Mesendoderm (in vitro differentiated cells): ENCODE data around the gene TMEM204.
A peak's percentile ranks its signal among the peaks of the same experiment; 100 is the strongest.

Experiments
- DNase-seq: peaks from one replicate; pipeline ENCODE4 v3.0.0; 2013
- H2AK5ac ChIP-seq: 2 replicates; pipeline ENCODE4 v1.6.1; 2013; ENCODE audit warnings: low read length, inconsistent platforms
- H2BK120ac ChIP-seq: 2 replicates; pipeline ENCODE4 v1.6.1; 2013; ENCODE audit warnings: low read depth, mild to moderate bottlenecking, low read length, moderate library complexity, mixed read lengths
- H2BK15ac ChIP-seq: replicated peaks from 2 replicates; pipeline ENCODE4 v1.6.1; 2013; ENCODE audit warnings: low read depth, mild to moderate bottlenecking, moderate library complexity
- H2BK5ac ChIP-seq: 2 replicates; pipeline ENCODE4 v1.6.1; 2013; ENCODE audit warnings: low read length, inconsistent platforms
- H3K18ac ChIP-seq: 2 replicates; pipeline ENCODE4 v1.6.1; 2013; ENCODE audit warnings: mild to moderate bottlenecking, low read length, mixed read lengths
- H3K23ac ChIP-seq: one replicate; pipeline ENCODE4 v1.6.1; 2013; ENCODE audit warnings: low read length
- H3K27ac ChIP-seq: 2 replicates; pipeline ENCODE4 v1.5.1; 2013; ENCODE audit warnings: low read depth, mild to moderate bottlenecking, inconsistent platforms, low read length, moderate library complexity
- H3K27me3 ChIP-seq: 2 replicates; pipeline ENCODE4 v1.6.1; 2013; ENCODE audit warnings: low read length, control low read depth, mild to moderate bottlenecking, inconsistent platforms; ENCODE audit not compliant: insufficient read depth, poor library complexity
- H3K36me3 ChIP-seq: 2 replicates; pipeline ENCODE4 v1.6.1; 2013; ENCODE audit warnings: low read length, inconsistent platforms; ENCODE audit not compliant: control insufficient read depth, insufficient read depth
- H3K4ac ChIP-seq: one replicate; pipeline ENCODE4 v1.6.1; 2013; ENCODE audit warnings: low read depth, mild to moderate bottlenecking, low read length, moderate library complexity
- H3K4me1 ChIP-seq: 2 replicates; pipeline ENCODE4 v1.6.1; 2013; ENCODE audit warnings: low read depth, low read length, inconsistent platforms; ENCODE audit not compliant: control insufficient read depth
- H3K4me2 ChIP-seq: 2 replicates; pipeline ENCODE4 v1.6.1; 2013; ENCODE audit warnings: low read length
- H3K4me3 ChIP-seq: 2 replicates; pipeline ENCODE4 v1.5.1; 2013; ENCODE audit warnings: mild to moderate bottlenecking, low read length
- H3K56ac ChIP-seq: one replicate; pipeline ENCODE4 v1.6.1; 2013; ENCODE audit warnings: low read length
- H3K79me1 ChIP-seq: 2 replicates; pipeline ENCODE4 v1.6.1; 2013; ENCODE audit warnings: low read length, inconsistent platforms
- H3K79me2 ChIP-seq: 2 replicates; pipeline ENCODE4 v1.6.1; 2013; ENCODE audit warnings: mild to moderate bottlenecking, low read length; ENCODE audit not compliant: control insufficient read depth, insufficient read depth
- H3K9ac ChIP-seq: 2 replicates; pipeline ENCODE4 v1.6.1; 2013; ENCODE audit warnings: low read length, inconsistent platforms
- H4K5ac ChIP-seq: one replicate; pipeline ENCODE4 v1.6.1; 2013; ENCODE audit warnings: low read length
- H4K8ac ChIP-seq: one replicate; pipeline ENCODE4 v1.6.1; 2013; ENCODE audit warnings: low read depth, mild to moderate bottlenecking, control low read depth, low read length, moderate library complexity
- WGBS: extraction: QIAGEN DNeasy Blood & Tissue Kit; methylation state at CpG from one replicate; pipeline ENCODE4 v1.1.7; 2013; ENCODE audit warnings: low lambda C conversion rate, missing lambda C conversion rate; ENCODE audit not compliant: insufficient coverage; ENCODE audit errors: extremely low coverage; 5-methylcytosine and 5-hydroxymethylcytosine counted together

TMEM204 gene

DNA sequence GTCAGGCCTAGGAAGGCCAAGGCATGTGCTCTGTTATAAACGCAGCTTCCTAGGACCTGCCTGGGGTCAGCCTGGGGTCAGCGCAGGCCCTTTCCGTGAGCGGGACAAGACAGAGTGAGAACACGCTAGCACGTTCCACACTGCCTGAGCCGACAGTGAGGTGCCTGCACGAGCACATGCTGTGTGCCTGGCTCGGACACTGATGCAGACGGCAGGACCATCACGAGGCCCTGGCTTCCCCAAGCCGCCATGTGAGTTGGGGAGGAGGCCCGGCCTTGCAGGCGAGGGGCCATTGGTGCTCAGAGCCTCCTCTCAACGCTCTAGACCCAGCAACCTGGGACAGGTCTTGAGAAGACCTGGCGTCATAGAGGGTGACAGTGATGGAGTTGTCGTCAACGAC lies 9.1 kb downstream of the TMEM204 start:
- no peak for DNase-seq
- Histone ChIP-seq H2BK15ac (no peak overlapping the region), H3K27ac (no peak overlapping the region), H3K4me3 (no peak overlapping the region), H4K8ac (no peak overlapping the region), H3K23ac (peak overlapping the region; percentile 45), H3K79me1 (no peaks in the 10 kb centered on the region), H2BK5ac (no peak overlapping the region), H4K5ac (no peak overlapping the region), H3K18ac (no peak overlapping the region), H3K4ac (no peak overlapping the region), H2BK120ac (no peak overlapping the region), H3K56ac (no peak overlapping the region), H3K4me1 (no peaks in the 10 kb centered on the region), H3K27me3 (no peaks in the 10 kb centered on the region), H3K9ac (no peak overlapping the region), H3K79me2 (no peaks in the 10 kb centered on the region), H2AK5ac (no peak overlapping the region), H3K4me2 (no peak overlapping the region), H3K36me3 (no peaks in the 10 kb centered on the region)
- no CpG with 5 or more reads among the region's 18 CpGs for WGBS

DNA sequence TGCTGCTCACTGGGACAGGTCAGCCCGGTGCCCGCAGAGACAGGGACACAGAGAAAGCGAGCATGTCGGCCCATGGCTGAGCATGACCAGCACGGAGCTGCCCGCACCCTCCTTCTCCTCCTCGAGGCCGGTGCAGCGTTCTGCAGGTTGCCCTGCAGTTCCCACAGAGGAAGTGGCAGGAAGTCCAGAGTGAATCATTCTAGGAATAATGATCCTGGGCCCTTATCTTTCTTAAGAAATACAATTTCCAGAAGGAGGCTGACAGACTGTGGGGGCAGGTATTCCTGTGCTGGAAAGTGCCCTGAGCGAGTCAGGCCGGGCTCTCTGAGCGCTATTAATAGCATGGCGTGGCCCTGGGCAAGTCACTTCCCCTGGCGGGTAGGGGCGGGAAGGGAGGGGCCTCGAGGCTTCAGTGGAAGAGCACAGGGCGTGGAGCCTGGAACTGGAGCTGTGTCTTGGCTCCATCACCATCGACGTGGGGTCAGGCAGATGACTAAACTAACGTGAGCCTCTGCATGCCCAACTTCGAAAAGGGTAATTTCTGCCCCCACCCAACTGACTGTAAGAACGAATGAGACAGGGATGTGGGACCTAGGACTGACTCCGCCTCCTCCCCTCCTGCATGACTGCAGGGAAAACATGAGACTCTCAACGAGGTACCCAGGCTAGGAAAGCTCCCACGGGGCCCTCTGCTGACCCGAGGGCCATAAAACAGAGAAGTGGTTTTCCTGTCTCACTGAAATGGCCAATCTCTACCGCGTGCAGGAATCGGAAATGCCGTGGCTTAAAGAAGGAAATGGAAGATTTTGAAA lies 9.8 kb downstream of the TMEM204 start:
- Histone ChIP-seq H2BK5ac (no peak overlapping the region), H3K9ac (no peak overlapping the region), H3K36me3 (no peaks in the 10 kb centered on the region), H3K4me1 (no peaks in the 10 kb centered on the region), H4K5ac (no peak overlapping the region), H3K56ac (no peak overlapping the region), H3K18ac (no peak overlapping the region), H2AK5ac (no peak overlapping the region), H3K4ac (no peak overlapping the region), H3K27me3 (no peaks in the 10 kb centered on the region), H3K4me3 (no peak overlapping the region), H3K79me1 (no peaks in the 10 kb centered on the region), H3K79me2 (no peaks in the 10 kb centered on the region), H3K4me2 (no peak overlapping the region), H2BK120ac (no peak overlapping the region), H3K27ac (no peak overlapping the region), H3K23ac (no peak overlapping the region), H2BK15ac (no peak overlapping the region), H4K8ac (no peak overlapping the region)
- DNase-seq, result peak; percentile 71
- WGBS, result no CpG with 5 or more reads among the region's 30 CpGs

DNA sequence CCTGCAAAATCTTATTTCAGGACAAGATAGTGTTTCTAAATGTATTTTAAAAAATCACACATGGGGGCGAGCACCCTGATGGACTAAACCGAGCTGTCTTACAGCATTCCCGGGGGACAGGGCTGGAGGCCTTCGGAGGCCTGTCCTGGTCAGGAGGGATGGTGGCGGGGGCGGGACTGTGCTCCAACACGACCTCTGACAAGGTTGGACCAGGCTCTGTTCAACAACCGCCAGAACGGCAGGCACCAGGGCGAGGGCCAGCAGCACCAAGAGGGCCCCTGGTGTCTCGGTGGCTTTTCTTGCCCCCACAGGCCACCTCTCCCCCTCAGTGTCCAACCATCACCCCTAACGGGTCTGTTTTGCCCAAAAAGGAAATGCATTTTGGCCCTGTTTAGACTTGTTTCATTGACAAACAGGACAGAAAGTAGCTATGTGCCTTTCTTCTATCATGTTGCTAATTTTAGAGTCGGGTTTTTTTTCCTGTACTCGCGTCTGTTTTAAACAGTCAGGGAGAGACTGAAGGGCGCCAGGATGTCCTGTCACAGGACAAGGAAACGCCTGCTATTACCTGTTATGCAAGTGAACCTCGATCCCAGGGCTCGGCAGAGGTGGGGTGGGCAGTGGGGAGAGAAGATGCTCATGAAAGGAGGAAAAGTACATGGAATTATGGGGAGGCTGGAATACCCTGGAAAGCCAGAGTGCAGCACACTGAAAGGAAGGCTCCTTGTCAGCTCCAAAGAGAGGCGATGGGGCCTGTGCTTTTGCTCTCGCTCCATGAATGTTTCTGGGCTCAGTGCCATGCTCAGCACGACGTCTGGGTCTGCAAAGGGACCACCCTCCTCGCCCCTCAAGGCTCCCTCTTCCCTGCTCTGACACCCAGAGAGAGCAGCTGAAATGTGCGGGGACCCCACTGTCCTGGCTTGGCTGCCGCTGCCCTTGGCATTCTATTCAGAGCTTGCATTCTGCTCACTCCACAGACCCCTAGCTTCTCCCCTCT lies 11.9 kb downstream of the TMEM204 start:
- H2BK15ac ChIP-seq, result no peak overlapping the region
- WGBS, result no CpG with 5 or more reads among the region's 26 CpGs
- no peak overlapping the region for H3K27ac ChIP-seq
- no peaks in the 10 kb centered on the region for H3K27me3 ChIP-seq
- no peaks in the 10 kb centered on the region for H3K36me3 ChIP-seq
- H3K79me1 ChIP-seq, result no peaks in the 10 kb centered on the region
- H3K18ac ChIP-seq, result no peak overlapping the region
- no peak overlapping the region for H2AK5ac ChIP-seq
- no peak overlapping the region for H2BK5ac ChIP-seq
- H4K5ac ChIP-seq, result no peak overlapping the region
- no peak overlapping the region for H3K4ac ChIP-seq
- no peaks in the 10 kb centered on the region for H3K79me2 ChIP-seq
- H3K4me3 ChIP-seq, result no peak overlapping the region
- H2BK120ac ChIP-seq, result no peak overlapping the region
- H4K8ac ChIP-seq, result no peak overlapping the region
- H3K4me1 ChIP-seq, result no peaks in the 10 kb centered on the region
- no peak overlapping the region for H3K9ac ChIP-seq
- no peak overlapping the region for H3K56ac ChIP-seq
- H3K23ac ChIP-seq, result no peak overlapping the region
- H3K4me2 ChIP-seq, result no peak overlapping the region
- no peak for DNase-seq

DNA sequence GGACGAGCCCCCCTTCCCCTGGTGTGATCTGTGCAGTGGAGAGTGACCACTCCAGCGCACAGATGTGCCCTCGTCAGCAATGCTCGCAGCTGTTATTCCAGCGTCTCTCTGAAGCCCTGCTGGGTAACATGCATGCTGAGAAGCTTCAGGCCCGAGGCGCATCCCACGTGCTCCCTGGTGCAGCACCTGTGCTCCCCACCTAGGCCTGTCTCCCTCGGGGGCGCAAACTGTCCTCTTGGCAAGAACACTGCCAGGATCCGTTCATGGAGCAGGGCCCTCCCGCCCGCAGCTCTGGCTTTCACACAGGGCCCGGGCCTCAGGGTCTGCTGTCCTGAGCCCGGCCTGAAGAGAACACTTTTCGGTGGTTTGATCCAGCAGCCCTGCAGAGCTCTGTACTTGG lies 13.0 kb downstream of the TMEM204 start:
- no peak overlapping the region for H2AK5ac ChIP-seq
- H3K4me2 ChIP-seq, result no peak overlapping the region
- no peak overlapping the region for H2BK120ac ChIP-seq
- no peak overlapping the region for H3K56ac ChIP-seq
- no peak overlapping the region for H2BK15ac ChIP-seq
- WGBS, result no CpG with 5 or more reads among the region's 16 CpGs
- no peak overlapping the region for H3K27ac ChIP-seq
- H3K18ac ChIP-seq, result no peak overlapping the region
- H3K4ac ChIP-seq, result no peak overlapping the region
- no peak for DNase-seq
- no peaks in the 10 kb centered on the region for H3K36me3 ChIP-seq
- H2BK5ac ChIP-seq, result no peak overlapping the region
- no peaks in the 10 kb centered on the region for H3K79me1 ChIP-seq
- H3K23ac ChIP-seq, result no peak overlapping the region
- no peak overlapping the region for H4K5ac ChIP-seq
- H4K8ac ChIP-seq, result no peak overlapping the region
- H3K79me2 ChIP-seq, result no peaks in the 10 kb centered on the region
- no peak overlapping the region for H3K4me3 ChIP-seq
- no peaks in the 10 kb centered on the region for H3K4me1 ChIP-seq
- H3K27me3 ChIP-seq, result no peaks in the 10 kb centered on the region
- no peak overlapping the region for H3K9ac ChIP-seq

DNA sequence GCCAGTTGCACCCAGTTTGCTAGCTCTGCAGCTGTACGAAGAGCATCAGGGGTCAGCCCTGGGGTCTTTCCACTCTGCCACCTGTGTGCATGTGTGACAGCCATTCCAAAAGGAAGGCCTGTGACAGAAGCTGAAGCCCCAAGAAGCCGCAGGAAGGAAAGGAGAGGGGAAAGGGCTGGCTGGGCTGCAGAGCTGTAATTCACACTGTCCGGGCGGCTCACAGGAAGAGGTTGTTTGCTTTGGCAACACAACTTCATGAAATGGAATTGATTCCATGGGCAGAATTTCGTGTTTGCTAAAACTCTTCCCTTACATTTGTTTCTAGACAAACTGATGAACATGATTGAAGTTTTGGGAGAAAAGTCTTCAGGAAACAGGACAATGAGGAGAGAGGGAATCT lies 14.8 kb downstream of the TMEM204 start:
- Histone ChIP-seq H3K4ac (no peak overlapping the region), H3K79me1 (no peaks in the 10 kb centered on the region), H3K9ac (no peak overlapping the region), H2AK5ac (no peak overlapping the region), H3K27ac (no peak overlapping the region), H3K4me2 (no peak overlapping the region), H2BK5ac (no peak overlapping the region), H2BK120ac (no peak overlapping the region), H3K56ac (no peak overlapping the region), H3K18ac (no peak overlapping the region), H3K79me2 (no peaks in the 10 kb centered on the region), H3K36me3 (no peaks in the 10 kb centered on the region), H2BK15ac (no peak overlapping the region), H3K23ac (no peak overlapping the region), H3K27me3 (no peaks in the 10 kb centered on the region), H3K4me1 (no peaks in the 10 kb centered on the region), H4K8ac (no peak overlapping the region), H3K4me3 (no peak overlapping the region), H4K5ac (no peak overlapping the region)
- WGBS, result no CpG with 5 or more reads among the region's 5 CpGs
- DNase-seq, result no peak
